Loucy (cell line): ENCODE results near the gene MBTD1.
"Not testable (repeated sequence)": the region's sequence is repeated elsewhere in the genome, so short reads cannot be mapped to it uniquely, and the experiment has no call there.

Experiments used
- H2AFZ ChIP-seq: fragments of 200-600 bp; sonication (generic); 2 replicates; pipeline ENCODE4 v1.6.0; 2016; ENCODE audit warnings: antibody characterized with exemption, mild to moderate bottlenecking, low read length, moderate library complexity
- H3F3A ChIP-seq: fragments of 200-600 bp; 2 replicates; pipeline ENCODE4 v1.6.0; 2016; ENCODE audit warnings: antibody characterized with exemption, low read depth, mild to moderate bottlenecking
- H3K27me3 ChIP-seq: fragments of 200-600 bp; sonication (generic); 2 replicates; pipeline ENCODE4 v1.6.1; 2014; ENCODE audit warnings: low read length, mild to moderate bottlenecking; ENCODE audit not compliant: insufficient read depth, poor library complexity, severe bottlenecking
- H3K36me3 ChIP-seq: fragments of 200-600 bp; sonication (generic); 2 replicates; pipeline ENCODE4 v1.6.1; 2016; ENCODE audit warnings: low read length; ENCODE audit not compliant: insufficient read depth
- H3K4me1 ChIP-seq: fragments of 200-600 bp; sonication (generic); 2 replicates; pipeline ENCODE4 v1.5.1; 2014; ENCODE audit warnings: low read length, mild to moderate bottlenecking; ENCODE audit not compliant: insufficient read depth, poor library complexity, severe bottlenecking
- H3K4me2 ChIP-seq: fragments of 200-600 bp; sonication (generic); 2 replicates; pipeline ENCODE4 v1.6.0; 2014; ENCODE audit warnings: antibody characterized with exemption, low read length, low read depth, mild to moderate bottlenecking; ENCODE audit not compliant: poor library complexity, severe bottlenecking
- H3K4me3 ChIP-seq: fragments of 200-600 bp; sonication (generic); 2 replicates; pipeline ENCODE4 v1.5.1; 2014; ENCODE audit warnings: low read length, mild to moderate bottlenecking, mixed read lengths; ENCODE audit not compliant: poor library complexity, severe bottlenecking
- H3K79me2 ChIP-seq: fragments of 200-600 bp; sonication (generic); 2 replicates; pipeline ENCODE4 v1.6.1; 2014; ENCODE audit warnings: low read length; ENCODE audit not compliant: insufficient read depth
- H3K9ac ChIP-seq: fragments of 200-600 bp; sonication (generic); 2 replicates; pipeline ENCODE4 v1.6.0; 2014; ENCODE audit warnings: mild to moderate bottlenecking, low read depth, low read length, moderate library complexity; ENCODE audit not compliant: poor library complexity, severe bottlenecking
- H3K9me2 ChIP-seq: fragments of 200-600 bp; sonication (generic); replicated peaks from 2 replicates; pipeline ENCODE4 v1.6.1; 2016; ENCODE audit warnings: low read depth, low read length, mixed read lengths
- H3K9me3 ChIP-seq: fragments of 200-600 bp; sonication (generic); 2 replicates; pipeline ENCODE4 v1.6.1; 2014; ENCODE audit warnings: mild to moderate bottlenecking, antibody characterized with exemption, low read length, low read depth; ENCODE audit not compliant: insufficient read depth
- H4K20me1 ChIP-seq: fragments of 200-600 bp; sonication (generic); 2 replicates; pipeline ENCODE4 v1.6.0; 2014; ENCODE audit warnings: antibody characterized with exemption, low read length, mild to moderate bottlenecking; ENCODE audit not compliant: insufficient read depth, poor library complexity, severe bottlenecking
- EZH2phosphoT487 ChIP-seq: fragments of 200-600 bp; IDR thresholded peaks from 2 replicates; pipeline ENCODE4 v1.6.1; 2018; ENCODE audit warnings: antibody characterized with exemption, mild to moderate bottlenecking, moderate library complexity, borderline replicate concordance
- TF ChIP-seq, protein P1 (sequence below): fragments of 200-600 bp; sonication (generic); conservative IDR thresholded peaks from 2 replicates; pipeline ENCODE4 v1.5.1; 2014; ENCODE audit warnings: mild to moderate bottlenecking, antibody characterized with exemption, low read length

MBTD1 gene

GRCh38 chr17:51270636-51271035, 10.8 kb upstream of the MBTD1 start:
- Histone ChIP-seq H3K36me3 (peaks cover 92% of the 10 kb centered on the region), H3F3A (no peaks in the 10 kb centered on the region), H3K27me3 (no peaks in the 10 kb centered on the region), H4K20me1 (peaks cover 31% of the 10 kb centered on the region), H2AFZ (no peak overlapping the region), H3K4me3 (no peak overlapping the region), H3K9me2 (no peaks in the 10 kb centered on the region), H3K4me1 (peaks cover 21% of the 10 kb centered on the region), H3K4me2 (no peak overlapping the region), H3K9me3 (no peaks in the 10 kb centered on the region), H3K9ac (no peak overlapping the region), H3K79me2 (peaks cover 64% of the 10 kb centered on the region)
- TF ChIP-seq, protein P1, sequence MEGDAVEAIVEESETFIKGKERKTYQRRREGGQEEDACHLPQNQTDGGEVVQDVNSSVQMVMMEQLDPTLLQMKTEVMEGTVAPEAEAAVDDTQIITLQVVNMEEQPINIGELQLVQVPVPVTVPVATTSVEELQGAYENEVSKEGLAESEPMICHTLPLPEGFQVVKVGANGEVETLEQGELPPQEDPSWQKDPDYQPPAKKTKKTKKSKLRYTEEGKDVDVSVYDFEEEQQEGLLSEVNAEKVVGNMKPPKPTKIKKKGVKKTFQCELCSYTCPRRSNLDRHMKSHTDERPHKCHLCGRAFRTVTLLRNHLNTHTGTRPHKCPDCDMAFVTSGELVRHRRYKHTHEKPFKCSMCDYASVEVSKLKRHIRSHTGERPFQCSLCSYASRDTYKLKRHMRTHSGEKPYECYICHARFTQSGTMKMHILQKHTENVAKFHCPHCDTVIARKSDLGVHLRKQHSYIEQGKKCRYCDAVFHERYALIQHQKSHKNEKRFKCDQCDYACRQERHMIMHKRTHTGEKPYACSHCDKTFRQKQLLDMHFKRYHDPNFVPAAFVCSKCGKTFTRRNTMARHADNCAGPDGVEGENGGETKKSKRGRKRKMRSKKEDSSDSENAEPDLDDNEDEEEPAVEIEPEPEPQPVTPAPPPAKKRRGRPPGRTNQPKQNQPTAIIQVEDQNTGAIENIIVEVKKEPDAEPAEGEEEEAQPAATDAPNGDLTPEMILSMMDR, result no peak

DNA sequence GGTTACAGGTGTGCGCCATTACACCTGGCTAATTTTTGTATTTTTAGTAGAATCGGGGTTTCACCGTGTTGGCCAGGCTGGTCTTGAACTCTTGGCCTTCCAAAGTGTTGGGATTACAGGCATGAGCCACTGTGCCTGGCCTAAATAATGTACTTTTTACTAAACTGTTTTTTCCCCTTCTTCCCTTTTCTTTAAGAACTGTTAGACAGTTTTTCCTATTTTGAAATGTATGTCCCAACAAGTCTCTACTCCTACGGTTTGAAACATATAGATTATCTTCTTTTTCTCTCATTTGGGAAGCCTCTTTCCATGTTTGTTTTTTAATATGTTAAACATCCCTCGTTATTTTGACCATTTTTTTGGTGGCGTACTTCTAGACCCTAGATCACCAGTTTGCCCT, 10.1 kb upstream of the MBTD1 start:
- Histone ChIP-seq H3K9me3 (no peaks in the 10 kb centered on the region), H3K36me3 (peaks cover 86% of the 10 kb centered on the region), H2AFZ (no peak overlapping the region), H3F3A (no peaks in the 10 kb centered on the region), H3K9ac (no peak overlapping the region), H3K27me3 (no peaks in the 10 kb centered on the region), H3K4me1 (peaks cover 21% of the 10 kb centered on the region), H3K9me2 (no peaks in the 10 kb centered on the region), H3K4me2 (no peak overlapping the region), H4K20me1 (peaks cover 33% of the 10 kb centered on the region), H3K79me2 (peaks cover 71% of the 10 kb centered on the region), H3K4me3 (no peak overlapping the region)
- TF ChIP-seq, protein P1, result no peak
- no peak for TF ChIP-seq EZH2phosphoT487

GRCh38 chr17:51264466-51264865, 4.6 kb upstream of the MBTD1 start:
- Histone ChIP-seq H3K79me2 (peaks cover 87% of the 10 kb centered on the region), H3K4me2 (peak overlapping the region; percentile 45)

GRCh38 chr17:51263006-51263405, 3.2 kb upstream of the MBTD1 start:
- no peaks in the 10 kb centered on the region for H3F3A ChIP-seq
- H4K20me1 ChIP-seq, result peaks cover 56% of the 10 kb centered on the region
- H3K9ac ChIP-seq, result peak overlapping the region; percentile 46
- H3K79me2 ChIP-seq, result peaks cover 89% of the 10 kb centered on the region
- TF ChIP-seq, protein P1, result no peak
- no peak for TF ChIP-seq EZH2phosphoT487
- no peaks in the 10 kb centered on the region for H3K9me3 ChIP-seq
- no peaks in the 10 kb centered on the region for H3K9me2 ChIP-seq
- peaks cover 22% of the 10 kb centered on the region for H3K36me3 ChIP-seq
- peaks cover 52% of the 10 kb centered on the region for H3K4me1 ChIP-seq
- peak overlapping the region; percentile 54 for H3K4me3 ChIP-seq
- H3K4me2 ChIP-seq, result peak overlapping the region; percentile 94
- H3K27me3 ChIP-seq, result no peaks in the 10 kb centered on the region
- no peak overlapping the region for H2AFZ ChIP-seq

More at GRCh38 chr17:51264466-51264865, 4.6 kb upstream of the MBTD1 start:
- peaks cover 43% of the 10 kb centered on the region for H3K4me1 ChIP-seq
- H3K9ac ChIP-seq, H3F3A ChIP-seq, H3K9me2 ChIP-seq, H3K27me3 ChIP-seq, H3K4me3 ChIP-seq, H2AFZ ChIP-seq, H3K9me3 ChIP-seq: not testable (repeated sequence)
- H4K20me1 ChIP-seq, result peaks cover 50% of the 10 kb centered on the region
- H3K36me3 ChIP-seq, result peaks cover 36% of the 10 kb centered on the region
